HG03025 (cell line): ENCODE data around the gene LRSAM1.

Experiments
- ATAC-seq: cut with Tn5 transposase; IDR thresholded peaks from one replicate; pipeline ENCODE4 v1.9.1; 2021; ENCODE audit warnings: mild to moderate bottlenecking, moderate library complexity; ENCODE audit not compliant: unreplicated experiment, low FRiP score

The LRSAM1 gene

DNA sequence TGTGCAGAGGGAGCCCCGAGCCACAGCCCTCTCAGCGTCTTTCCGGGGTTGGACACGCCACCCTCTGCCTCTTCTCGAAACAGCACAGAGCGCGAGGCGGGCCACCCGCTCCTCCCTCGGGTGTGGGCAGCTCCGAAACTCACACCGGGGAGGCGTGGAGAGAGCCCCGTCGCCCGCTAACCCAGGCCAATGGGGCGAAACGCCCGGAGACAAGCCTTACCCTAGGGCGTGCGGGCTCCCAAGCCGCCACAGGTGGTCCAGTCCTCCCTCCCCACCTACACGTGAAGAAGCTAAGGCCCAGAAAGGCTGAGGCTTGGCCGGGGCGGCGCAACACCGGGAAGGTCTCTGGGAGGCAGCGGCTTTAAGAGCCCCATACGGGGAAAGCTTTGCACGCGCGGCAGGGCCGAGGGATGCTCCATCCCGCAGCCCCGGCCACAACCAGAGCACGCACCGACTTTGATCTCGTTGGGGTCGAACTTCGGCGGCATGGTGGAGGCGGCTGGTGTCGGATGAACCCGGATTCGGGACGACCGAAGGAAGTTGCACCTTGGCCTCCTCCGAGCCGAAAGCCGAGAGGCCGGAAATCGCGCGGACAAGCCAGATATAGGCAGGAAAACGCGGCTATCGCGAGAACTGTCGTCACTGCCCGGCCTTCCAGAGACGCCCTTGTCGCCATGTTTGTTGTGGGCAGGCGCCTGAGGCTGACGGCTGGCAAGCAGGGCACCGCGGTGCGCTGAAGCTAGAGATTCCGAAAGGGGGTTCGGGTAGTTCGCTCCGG lies at the start of gene LRSAM1, which contains the start of gene RPL12:
Gene LRSAM1 (plus strand): TSS at position 681 of the 778 bp plus-strand sequence. CDS start 3,018 bp downstream, outside the sequence.
Gene RPL12 (minus strand): TSS at position 577 of the 778 bp plus-strand sequence. CDS start 89 bp downstream, at position 488.
- ATAC-seq, result peak; percentile 61

DNA sequence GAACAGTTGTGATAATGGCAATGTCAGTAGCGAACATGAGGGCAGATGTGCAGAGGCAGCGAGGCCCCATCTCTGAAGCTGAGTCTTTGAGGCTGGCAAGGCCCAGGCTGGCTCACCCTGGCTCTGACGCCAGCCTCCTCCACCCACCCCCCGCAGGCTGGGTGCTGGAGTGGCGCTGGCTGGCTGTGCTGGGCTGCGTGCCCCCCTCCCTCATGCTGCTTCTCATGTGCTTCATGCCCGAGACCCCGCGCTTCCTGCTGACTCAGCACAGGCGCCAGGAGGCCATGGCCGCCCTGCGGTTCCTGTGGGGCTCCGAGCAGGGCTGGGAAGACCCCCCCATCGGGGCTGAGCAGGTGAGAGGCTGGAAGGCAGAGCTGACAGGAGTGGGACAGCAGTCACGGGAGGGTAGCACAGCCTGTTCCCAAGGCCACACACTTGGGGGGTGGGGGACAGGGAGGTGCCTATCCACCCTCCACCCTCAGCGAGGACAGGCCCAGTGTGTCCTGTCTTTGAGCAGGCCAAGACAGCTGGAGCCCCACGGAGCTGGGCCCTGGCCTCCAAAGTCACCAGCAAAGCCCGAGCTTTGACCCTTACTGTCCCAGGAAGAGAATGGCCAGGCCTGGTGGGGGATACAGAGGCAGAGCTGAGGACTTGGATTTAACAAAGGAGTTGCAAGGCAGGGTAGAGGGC lies 48.8 kb upstream of the LRSAM1 start:
- no peak for ATAC-seq

DNA sequence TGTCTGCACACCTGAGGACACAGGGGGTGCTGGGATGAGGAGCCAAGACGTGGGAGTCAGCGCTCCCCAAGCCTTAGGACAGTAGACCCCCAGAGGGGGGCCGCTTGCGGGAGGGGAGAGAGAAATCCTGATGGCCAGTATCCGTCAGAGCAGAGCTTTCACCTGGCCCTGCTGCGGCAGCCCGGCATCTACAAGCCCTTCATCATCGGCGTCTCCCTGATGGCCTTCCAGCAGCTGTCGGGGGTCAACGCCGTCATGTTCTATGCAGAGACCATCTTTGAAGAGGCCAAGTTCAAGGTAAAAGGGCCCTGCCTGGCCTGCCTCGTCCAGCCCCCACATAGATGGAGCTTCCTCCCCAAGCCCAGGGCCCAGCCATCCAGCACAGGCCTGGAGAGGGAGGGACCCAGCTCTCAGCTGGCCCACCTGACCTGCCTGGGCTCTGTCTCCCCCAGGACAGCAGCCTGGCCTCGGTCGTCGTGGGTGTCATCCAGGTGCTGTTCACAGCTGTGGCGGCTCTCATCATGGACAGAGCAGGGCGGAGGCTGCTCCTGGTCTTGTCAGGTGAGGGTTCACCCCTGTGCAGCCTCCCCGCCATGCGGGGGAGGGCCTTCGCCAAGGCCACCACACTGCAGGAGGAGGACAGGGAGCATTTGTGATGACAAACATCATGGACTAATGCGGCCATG lies 47.7 kb upstream of the LRSAM1 start:
- ATAC-seq, result no peak

DNA sequence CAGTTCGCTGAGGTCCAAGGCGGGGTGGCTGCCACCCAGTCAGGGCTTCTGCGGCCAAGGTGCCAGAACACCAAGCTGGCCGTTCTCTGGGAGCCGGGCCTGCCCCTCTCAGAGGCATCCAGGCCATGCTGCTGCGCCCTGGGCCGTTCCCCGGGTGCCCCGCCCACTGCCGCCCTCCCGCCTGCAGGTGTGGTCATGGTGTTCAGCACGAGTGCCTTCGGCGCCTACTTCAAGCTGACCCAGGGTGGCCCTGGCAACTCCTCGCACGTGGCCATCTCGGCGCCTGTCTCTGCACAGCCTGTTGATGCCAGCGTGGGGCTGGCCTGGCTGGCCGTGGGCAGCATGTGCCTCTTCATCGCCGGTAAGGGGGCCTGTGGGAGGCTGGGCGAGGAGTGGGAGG lies 46.7 kb upstream of the LRSAM1 start:
- ATAC-seq, result no peak

DNA sequence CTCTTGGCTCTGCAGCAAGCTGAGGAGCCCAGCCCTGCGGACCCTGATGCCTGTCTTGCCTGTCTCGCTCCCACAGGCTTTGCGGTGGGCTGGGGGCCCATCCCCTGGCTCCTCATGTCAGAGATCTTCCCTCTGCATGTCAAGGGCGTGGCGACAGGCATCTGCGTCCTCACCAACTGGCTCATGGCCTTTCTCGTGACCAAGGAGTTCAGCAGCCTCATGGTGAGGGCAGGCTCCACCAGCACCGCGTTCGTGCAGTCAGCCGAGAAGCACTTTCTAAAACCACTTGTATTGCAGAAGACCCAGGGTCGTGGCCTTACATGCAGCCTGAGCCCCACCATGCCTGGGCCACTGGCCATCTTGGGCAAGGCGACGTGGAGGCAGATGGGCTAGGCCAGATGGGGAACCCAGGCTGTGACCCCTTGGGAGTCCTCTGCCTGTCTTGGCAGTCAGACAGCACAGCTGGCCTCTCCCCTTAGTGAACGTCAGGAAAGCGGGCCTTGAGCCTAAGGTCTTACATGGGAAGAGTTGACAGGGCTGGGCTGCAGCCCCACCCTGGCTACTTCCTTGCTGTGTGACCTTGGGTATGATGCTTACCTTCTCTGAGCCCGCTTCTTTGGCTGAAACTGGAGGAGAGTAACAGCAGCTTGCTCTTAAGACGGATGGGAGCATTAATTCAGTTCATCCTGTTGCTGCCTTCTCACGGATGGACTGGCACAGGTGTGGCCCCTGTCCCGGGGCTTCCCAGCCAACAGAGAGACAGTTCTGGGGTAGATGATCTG lies 45.8 kb upstream of the LRSAM1 start:
- ATAC-seq, result no peak

- ATAC-seq, result no peak
Observed at GRCh38 chr9:127406799-127407491, 44.4 kb upstream of the LRSAM1 start.

DNA sequence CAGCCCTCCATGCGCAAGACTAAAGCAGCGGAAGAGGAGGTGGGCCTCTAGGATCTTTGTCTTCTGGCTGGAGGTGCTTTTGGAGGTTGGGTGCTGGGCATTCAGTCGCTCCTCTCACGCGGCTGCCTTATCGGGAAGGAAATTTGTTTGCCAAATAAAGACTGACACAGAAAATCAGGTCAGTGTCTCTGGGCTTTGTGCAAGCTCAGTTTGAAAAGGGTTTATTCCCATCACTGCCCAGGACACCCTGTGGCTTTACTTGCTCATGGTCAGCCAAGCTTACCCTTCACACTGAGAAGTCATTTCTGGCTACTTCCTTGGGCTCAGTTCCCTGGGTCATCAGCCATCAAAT lies 43.8 kb upstream of the LRSAM1 start:
- no peak for ATAC-seq

DNA sequence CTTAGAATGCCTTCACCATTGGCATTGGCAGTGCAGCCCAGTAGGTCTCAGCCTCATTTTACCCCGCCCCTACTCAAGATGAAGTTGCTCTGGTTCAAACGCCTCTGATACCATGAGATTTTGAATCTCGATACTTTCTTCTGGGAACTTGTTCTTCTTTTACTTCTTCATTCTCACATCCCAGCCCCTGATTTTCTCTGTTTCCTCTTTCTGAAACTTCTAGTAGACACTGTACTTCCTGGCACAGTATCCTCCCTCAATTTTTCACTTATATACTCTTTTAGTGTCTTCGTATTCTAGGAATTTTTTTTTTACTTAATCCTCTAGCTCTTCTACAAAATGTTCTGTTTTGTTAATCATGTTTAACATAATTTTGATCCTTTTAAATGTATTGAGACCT lies 40.2 kb upstream of the LRSAM1 start:
- no peak for ATAC-seq

DNA sequence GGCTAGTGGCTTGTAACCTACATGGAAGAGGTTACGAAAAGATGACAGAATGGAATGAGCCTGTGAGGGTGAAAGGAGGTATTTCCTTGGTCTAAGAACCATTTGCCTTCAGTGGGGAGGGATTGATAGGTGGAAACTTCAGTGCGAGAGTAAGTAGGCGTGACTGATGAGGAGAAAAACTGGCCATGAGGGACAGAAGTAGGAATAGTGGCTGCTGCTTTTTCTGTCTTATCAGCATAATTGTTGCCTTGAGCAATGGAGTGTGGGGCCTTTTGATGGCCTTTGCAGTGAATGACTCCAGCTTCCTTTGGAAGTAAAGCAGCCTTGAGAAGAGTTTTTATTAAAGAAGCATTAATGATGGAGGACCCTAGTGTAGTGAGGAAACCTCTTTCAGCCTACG lies 36.2 kb upstream of the LRSAM1 start:
- no peak for ATAC-seq

DNA sequence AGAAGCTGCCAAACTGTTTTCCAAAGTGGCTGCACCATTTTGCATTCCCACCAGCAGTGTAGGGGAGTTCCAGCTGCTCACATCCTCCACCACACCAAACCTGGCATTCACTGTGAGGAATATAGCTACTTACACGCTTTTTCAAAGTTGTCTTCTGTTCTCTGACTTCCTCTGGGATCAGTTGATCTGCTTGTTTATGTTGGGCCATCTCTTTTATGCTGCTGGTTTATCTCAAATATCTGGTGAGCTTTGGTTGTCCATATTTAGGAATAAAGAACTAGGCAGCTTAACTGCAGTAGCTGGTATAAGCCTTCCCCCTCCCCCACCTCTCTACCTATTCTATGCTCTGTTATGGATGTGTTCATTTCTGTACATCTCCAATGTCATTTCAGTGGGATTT lies 35.7 kb upstream of the LRSAM1 start:
- ATAC-seq, result no peak

DNA sequence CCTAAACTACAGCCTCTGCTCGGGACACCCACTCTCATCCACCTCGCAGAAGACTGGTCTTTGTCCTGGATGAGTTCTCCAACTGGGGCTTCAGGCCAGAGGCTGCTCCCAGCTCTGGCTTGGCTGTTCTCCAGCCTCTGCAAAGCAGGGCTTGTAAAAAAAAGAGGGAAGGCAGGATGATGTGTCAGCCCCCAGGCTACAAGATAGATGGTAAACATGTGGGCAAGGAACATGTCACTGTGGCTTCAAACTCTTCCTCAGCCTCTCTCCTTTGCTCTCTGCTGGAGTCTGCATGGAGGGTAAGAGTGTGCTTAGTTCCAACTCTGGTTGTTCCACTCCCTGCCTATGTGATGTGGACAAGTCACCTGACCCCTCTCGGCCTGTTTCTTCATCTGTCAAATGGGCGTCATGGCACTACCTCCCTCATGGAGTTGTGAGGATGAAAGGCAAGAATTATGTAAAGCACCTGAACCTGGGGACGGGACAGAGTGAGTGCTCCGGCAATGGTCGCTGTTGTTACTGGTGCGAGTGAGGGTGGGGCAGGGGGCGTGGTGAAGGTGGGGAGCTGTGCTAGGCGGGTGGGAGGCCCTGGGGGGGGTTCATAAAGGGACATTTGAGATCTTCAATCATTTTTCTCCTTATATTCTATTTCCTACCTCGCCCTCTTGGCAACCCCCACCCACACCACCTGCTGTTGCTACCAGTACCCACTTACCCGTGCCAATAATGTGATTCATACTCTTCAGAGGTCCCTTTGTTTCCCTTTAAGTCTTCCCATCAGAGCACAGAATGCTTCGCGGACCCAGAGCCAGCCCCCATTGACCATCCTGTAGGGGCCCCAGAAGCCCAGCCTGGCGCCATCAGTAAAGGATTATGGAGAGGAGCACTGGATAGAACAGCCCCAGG lies 33.9 kb upstream of the LRSAM1 start:
- no peak for ATAC-seq

GRCh38 chr9:127418037-127418471 lies 33.3 kb upstream of the LRSAM1 start:
- ATAC-seq, result no peak

DNA sequence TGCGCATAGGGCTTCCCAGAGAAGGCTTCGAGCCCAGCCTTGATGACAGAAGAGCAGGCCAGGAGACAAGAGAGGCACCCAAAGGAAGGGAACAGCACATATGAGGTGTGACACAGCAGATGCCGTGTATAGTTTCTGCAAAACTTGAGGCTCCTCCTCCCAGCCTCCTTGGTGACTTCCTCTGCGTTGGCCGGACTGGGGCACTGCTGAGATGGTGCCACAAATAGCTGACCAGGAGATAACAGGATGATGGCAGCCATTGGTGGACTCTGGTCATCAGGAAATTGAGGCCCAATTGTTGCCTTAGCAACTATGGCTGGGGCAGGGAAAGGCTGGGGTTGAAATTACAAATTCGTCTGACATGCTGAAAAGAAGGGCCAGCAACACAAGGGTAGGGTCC lies 32.0 kb upstream of the LRSAM1 start:
- ATAC-seq, result no peak

GRCh38 chr9:127421057-127421456 lies 30.3 kb upstream of the LRSAM1 start:
- no peak for ATAC-seq

DNA sequence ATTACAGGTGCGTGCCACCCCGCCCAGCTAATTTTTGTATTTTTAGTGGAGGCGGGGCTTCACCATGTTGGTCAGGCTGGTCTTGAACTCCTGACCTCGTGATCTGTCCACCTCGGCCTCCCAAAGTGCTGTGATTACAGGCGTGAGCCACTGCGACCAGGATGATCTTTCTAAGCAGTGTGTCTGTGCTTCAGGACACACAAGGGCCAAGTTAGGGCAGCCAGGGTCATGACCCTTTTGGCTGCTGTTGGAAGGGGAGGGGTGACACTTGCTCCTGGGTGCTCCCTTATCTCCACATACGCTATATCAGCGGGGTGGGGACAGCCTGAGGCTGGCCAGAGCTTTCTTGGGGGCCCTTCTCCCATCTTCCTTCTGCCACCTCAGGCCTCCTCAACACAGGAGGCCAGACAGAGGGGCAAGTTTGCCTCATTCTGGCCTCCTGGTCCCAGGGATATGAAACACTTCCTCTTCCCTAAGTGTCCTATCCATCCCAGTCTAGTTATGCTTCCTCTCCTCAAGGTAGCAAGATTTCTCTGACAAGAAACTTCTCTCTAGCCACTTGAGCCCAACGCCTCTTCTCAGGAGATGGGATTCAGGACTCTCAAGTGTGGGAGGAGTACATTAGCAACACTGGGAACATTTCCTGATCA lies 29.1 kb upstream of the LRSAM1 start:
- ATAC-seq, result no peak

DNA sequence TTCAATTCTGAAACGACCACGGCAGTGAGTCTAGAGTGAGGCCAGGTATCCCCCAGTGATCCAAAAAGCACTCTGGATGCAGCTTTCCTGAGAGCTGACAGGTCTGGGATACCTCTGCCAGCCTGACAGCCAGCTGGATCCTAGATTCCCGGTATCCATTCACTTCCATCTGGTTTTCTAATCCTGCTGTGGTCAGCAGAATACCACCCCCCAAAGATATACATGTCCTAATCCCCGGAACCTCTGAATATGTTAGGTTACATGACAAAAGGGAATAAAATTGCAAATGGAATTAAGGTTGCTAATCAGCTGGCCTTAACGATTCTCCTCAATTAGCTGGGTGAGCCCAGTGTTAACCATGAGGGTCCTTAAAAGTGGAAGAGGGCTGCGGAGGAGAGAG lies 28.5 kb upstream of the LRSAM1 start:
- ATAC-seq, result no peak

GRCh38 chr9:127423476-127423933 lies 27.8 kb upstream of the LRSAM1 start:
- ATAC-seq, result peak; percentile 15

DNA sequence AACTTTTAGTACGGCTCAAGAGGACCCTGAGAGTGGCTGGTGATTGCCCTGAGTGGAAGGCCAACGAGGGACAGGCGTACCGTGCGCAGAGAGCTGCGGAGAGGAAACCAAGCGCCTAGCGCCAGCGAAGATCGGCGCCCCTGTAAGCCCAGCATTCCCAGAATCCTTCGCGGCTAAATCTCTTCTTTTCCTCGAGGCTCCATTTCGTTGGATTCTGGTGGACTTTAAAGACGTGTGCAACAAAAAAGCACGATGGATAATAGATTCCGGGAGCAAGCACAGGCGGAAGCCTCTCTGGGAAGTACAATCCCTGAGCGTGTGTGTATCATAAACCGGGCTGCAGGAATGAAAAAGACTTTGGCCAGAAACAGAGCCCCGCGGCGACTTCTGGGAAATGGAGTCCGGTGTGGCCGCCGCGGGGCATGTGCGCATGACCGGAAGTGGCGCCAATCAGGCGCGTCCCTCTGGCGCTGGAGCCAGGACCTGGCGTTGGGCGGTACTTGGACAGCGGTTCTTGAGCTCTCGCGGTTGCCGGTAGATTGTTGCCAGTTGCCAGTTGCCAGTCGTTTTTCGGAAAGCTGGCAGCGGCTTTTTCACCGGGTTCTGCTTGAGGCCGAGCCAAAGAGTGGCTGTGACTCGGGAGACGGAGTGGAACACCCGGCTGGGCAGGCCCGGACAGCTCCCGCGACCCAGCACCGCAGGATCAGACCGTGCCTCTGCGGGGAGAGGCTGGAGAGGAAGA lies 27.2 kb upstream of the LRSAM1 start, which contains the start of gene ZNF79:
Gene ZNF79 (plus strand): TSS at position 449 of the 742 bp plus-strand sequence. CDS start 406 bp downstream, outside the sequence.
- ATAC-seq, result peak; percentile 81
